Measurements from ENCODE around the gene PLA2G4A.

PLA2G4A gene

GRCh38 chr1:187032982-187033692, 204.4 kb downstream of the PLA2G4A start:
- DNase-seq = no peak

DNA sequence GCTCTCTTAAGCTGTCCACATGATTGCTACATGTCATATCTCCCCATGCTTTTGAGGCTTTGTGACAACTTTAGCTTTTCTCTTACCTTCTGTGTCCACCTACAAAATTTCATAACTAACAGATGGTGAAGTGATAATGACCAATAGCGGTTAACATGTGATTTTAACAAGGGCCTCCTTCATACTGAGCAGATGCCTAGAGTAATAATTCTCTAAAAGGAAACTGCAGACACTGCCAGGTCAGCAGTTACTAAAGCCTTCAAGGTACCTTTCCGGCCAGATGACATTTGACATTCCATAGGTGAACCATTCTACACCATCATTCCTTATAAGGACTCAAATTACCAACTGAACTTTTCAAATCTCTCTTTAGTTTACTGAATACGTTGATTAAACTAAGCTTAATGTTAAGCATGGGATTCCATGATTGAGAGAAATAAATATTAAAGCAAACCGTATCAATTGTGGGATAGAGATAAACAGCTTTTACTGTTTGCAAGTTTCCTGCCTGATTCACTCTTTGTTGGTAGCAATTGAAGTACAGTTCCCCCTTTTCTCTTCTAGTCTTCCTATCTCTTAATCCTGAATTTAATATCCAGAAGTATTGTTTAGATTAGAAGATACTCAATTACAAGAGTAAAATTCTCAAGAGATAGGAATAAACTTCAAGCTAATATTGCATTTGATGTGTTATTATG, 205.1 kb downstream of the PLA2G4A start:
- no peak for DNase-seq

GRCh38 chr1:187034501-187034900, 205.8 kb downstream of the PLA2G4A start:
- no peak for DNase-seq

- no peak for DNase-seq
Observed at GRCh38 chr1:187037973-187038553, 209.3 kb downstream of the PLA2G4A start.
